H54 (cell line): ENCODE results near the gene P2RY1.
"Not testable (repeated sequence)": the region's sequence is repeated elsewhere in the genome, so short reads cannot be mapped to it uniquely, and the experiment has no call there.

ENCODE experiments used
- DNase-seq: peaks from one replicate; pipeline ENCODE4 v3.0.0; 2011; ENCODE audit warnings: low spot score, mixed read lengths; ENCODE audit not compliant: insufficient read length
- FAIRE-seq: peaks from 3 replicates; lab custom pipeline; 2011; peaks lifted over from hg19 to GRCh38; lab: Jason Lieb, UNC
- POLR2A ChIP-seq: IDR thresholded peaks from 2 replicates; pipeline ENCODE4 v1.6.1; 2011; ENCODE audit warnings: low read depth, mild to moderate bottlenecking, low read length

Gene P2RY1

DNA sequence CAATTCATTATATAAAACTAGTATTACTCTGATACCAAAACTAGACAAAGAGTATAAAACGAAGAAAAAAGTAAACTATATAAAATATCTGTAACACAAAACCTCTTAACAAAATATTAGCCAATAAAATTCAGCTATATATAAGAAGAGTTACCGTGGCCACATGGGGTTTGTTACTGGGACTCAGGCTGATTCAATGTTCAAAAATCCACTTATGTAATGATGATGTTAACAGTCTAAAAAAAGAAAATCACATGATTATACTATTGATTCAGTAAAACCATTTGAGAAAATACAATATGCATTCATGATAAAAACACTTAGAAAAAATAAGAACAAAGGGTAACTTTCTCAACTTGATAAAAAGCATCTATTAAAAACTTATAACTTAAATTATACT lies 18.3 kb downstream of the P2RY1 start:
- DNase-seq (no peak), FAIRE-seq (no peak)
- TF ChIP-seq POLR2A, result no peak

DNA sequence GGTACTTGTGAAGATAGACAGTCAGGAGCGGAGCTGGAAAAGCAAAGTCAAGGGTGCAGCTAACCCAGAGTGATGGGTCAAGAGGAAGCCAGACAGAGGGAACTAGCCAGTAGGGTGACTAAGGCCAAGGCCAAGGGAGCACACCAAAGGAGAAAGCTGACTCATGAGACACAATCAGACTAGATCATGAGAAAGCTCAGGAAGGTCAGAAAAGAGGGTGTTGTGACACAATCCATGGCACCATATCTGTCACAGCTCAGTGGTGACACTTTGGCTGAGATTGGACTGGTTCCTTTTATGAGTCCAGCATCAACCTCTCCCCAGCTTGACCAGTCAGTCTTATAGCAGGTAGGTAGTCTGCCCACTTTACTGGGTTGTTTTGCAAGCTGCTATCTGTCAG lies 22.2 kb downstream of the P2RY1 start:
- DNase-seq (no peak), FAIRE-seq (peak; percentile 41)
- no peak for TF ChIP-seq POLR2A

DNA sequence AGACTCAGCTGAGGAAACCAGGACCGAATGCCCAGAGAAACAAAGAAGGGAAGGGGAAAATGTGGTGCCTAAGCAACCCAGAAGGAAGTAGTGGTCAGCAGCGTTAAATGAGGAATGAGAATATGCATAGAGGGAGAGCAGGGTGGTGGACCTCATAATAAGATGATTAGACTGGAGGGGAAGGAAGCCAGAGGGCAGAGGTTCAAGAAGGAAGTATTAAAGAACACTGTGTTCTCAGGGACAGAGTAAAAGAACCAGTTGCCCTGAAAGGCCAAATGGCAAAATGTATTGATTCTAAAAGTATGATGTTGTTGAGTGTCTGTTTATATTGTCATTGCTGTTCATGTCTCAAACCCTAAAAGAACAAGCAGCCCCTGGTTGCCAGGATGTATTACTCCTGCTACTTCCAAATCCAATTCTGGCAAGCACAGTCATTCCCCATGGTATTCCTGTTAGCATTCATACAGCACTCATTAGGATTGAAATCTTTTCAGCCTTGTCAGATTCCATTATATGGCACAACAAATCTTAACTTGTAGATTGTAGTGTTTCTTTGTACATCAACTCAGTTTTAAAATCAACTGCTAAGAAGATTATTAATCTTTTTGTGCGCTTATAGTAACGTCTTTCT lies 23.4 kb downstream of the P2RY1 start:
- DNase-seq (no peak), FAIRE-seq (no peak)
- no peak for TF ChIP-seq POLR2A

DNA sequence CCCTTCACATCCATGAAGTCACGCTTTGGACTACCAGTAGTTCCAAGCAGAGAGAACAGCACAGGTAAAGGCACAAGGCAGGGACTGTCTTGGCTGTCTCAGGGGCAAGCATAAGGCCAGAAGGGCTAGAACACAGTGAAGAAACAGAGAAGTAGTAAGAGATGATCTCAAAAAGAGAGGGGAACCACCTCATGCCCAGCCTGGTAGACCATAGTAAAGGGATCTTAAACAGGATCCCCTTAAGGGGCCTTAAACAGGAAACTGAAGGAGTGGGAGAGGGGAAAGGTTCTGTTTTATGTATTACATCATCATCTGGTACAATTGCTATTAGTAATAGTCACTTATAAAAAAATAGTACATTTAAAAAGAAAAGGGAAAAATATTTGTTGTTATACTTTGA lies 25.8 kb downstream of the P2RY1 start:
- FAIRE-seq (no peak), DNase-seq (no peak)
- TF ChIP-seq POLR2A, result no peak

DNA sequence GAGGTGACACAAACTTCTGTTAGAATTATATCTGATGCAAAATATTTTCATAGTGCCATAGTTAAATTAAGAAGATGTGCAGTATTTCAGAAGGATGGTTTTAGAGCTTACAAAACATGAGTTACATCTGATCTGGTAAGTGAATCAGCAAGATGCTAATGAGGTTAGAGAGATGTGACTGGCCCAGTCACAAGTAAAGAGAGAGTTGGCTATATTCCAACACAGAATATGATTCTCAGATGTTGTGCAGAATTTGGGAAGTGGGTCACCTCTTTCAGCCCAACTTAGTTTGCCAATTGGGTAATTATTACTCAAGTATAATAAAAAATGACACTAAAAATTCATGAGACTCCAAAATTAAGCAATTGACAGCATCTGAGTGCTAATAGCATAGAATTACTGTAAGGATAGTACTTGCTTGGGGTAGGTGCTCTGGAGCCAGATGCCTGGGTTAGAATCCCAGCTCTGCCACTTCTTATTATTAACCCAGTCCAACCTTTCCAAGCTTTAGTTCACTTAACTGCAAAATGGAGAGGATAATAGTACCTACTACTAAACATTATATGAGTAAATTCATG lies 30.8 kb downstream of the P2RY1 start:
- no peak for FAIRE-seq
- DNase-seq, result no peak
- no peak for TF ChIP-seq POLR2A

DNA sequence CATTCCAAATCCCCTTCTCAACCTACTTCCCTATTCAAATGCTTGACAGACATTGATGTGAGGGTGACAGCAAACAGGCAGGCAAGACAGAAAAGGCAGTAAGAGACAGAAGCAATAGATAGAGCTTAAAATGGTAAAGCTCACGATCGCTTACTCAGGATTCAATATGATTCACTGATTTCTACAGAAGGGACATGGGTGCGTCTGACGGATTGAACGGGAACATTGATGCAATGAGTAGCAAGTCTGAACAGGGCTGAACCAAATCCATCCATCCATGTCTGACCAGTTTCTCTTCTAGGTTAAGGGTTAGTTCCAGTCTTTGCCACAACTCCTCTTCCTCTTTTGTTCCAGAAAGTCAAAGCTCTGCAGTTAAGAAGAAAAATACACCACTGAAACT lies 35.1 kb downstream of the P2RY1 start:
- DNase-seq (no peak), FAIRE-seq (no peak)
- no peak for TF ChIP-seq POLR2A

DNA sequence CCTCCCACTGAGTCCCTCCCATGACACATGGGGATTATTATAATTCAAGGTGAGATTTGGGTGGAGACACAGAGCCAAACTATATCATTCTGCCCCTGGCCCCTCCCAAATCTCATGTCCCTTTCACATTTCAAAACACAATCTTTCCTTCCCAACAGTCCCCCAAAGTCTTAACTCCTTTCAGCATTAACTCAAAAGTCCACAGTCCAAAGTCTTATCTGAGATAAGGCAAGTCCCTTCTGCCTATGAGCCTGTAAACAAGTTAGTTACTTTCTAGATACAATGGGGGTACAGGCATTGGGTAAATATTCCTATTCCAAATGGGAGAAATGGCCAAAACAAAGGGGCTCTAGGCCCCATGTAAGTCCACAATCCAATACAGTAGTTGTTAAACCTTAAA lies 38.4 kb downstream of the P2RY1 start:
- not testable (repeated sequence) for DNase-seq, FAIRE-seq

DNA sequence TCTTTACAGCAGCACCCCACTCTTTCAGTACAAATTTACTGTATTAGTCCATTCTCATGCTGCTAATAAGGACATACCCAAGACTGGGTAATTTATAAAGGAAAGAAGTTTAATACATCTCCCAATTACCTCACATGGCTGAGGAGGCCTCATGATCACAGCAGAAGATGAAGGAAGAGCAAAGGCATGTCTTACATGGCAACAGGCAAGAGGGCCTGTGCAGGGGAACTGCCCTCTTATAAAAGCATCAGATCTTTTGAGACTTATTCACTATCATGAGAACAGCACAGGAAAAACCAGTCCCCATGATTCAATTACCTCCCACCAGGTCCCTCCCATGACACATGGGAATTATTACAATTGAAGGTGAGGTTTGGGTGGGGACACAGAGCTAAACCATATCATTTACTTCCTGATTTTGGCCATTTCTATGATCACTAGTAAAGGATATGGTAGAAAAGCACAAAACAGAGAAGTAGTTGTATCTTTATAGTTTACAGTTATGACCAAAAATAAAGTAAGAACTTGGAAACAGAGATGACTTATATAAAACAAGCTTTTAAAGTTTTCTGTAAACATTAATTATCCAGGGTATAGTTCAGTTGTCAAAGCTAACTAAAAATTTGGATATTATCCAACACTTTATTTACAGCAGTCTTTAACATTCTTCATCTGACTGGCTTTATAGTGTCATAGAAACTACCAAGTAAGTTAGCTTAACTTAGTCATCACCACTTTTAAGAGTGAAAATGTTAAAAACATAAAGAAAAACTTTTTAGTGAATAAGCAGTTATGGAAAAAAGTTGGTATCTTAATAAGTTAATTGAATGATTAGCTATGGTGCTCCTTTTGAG lies 40.2 kb downstream of the P2RY1 start:
- DNase-seq (no peak), FAIRE-seq (no peak)
- TF ChIP-seq POLR2A, result no peak

DNA sequence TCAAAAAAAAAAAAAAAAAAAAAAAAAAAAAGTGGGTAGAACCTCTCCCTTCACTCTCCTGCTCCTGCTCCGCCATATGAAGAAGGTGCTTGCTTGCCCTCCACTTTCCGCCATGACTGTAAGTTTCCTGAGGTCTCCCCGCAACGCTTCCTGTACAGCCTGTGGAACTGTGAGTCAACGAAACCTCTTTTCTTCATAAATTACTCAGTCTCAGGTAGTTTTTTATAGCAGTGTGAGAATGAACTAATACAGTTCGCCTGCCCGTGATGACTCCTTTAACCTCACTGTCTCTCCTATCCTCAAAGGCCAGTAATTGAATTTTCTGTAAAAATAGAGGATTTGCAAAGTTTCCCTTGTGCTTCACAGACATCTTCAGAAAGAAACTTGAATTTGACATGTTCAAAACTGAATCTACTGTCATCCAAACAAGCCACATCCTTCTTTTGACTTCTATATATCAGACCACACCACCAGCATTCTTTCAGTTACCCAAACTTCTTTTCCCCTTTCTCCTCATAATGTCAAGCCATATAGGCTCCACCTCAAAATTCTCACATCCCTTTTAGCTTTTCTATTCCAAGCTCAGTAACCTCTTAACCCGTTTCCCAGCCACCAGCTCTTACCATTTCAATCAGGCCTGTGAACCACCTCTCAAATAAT lies 44.3 kb downstream of the P2RY1 start:
- FAIRE-seq, result no peak
- no peak for TF ChIP-seq POLR2A
- no peak for DNase-seq

DNA sequence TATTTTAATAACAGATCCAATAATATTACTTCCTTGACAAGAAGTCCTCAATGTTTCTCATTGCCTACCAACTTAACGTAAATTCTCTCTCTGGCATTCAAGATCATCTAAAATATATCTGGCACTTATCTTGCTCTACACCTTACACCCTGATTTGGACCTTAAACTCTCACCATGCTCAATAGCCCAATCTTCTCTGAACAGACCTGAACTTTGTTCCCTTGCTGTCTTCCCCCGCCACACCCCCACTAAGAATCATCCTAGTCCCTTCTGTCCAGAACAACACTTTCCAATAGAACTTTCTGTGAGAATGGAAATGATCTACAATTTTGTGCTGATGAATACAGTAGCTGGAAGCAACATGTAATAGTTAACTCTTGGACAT lies 44.9 kb downstream of the P2RY1 start:
- DNase-seq (no peak), FAIRE-seq (no peak)
- TF ChIP-seq POLR2A, result no peak

DNA sequence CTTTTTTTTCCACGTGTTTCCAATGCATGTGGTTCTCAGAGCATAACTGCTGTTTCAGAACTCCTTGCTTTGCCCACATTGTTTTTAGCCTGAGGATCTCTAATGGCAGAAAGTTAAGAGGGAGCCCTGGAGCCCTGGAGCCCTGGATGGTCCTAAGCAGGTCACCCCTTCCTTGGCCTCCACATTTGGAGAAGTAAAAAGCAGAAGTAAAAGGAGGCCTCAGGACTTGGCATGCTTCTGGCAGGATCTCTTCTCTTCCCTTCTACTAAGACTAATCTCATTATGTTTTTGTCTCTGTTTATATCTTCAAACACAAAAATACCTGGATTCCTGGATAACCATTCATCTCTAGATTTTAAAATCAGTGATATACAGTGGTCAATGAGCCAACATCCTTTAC lies 50.1 kb downstream of the P2RY1 start:
- FAIRE-seq (no peak), DNase-seq (no peak)

More for the DNA sequence above, 50.1 kb downstream of the P2RY1 start:
- TF ChIP-seq POLR2A, result no peak
